Right lobe of liver (tissue), 6 donors: ENCODE results near the gene DCAF5. TPM values are rescaled to one million over a fixed set of nuclear protein-coding genes. Genes with fewer than 3 reads are reported as not detected.

ENCODE experiments used
- ATAC-seq, 4 donors: fragments of 200-7000 bp; cut with Tn5 transposase; one replicate each; pipeline ENCODE4 v1.9.1; 2020; ENCODE audit warnings: mild to moderate bottlenecking in 4 of 4, moderate library complexity in 4 of 4
- DNase-seq, 3 donors: peaks; one replicate each; pipeline ENCODE4 v3.0.0-alpha.2; 2020
- H3K27ac ChIP-seq, 3 donors: fragments of 200-600 bp; one replicate each; pipeline ENCODE4 v1.8.0; 2022
- H3K27me3 ChIP-seq, 2 donors: fragments of 200-600 bp; one replicate each; pipeline ENCODE4 v1.8.0; 2022
- H3K36me3 ChIP-seq, 4 donors: fragments of 200-600 bp; sonication (generic) in 1 of 4; one replicate each; pipeline versions ENCODE4 v1.5.1 to v1.8.0; 2017 to 2022; ENCODE audit warnings: control low read depth in 1 of 4
- H3K4me1 ChIP-seq, 4 donors: fragments of 200-600 bp; sonication (generic) in 1 of 4; one replicate each; pipeline versions ENCODE4 v1.5.1 to v1.8.0; 2017 to 2022; ENCODE audit warnings: control low read depth in 1 of 4
- H3K4me3 ChIP-seq, 3 donors: fragments of 200-600 bp; one replicate each; pipeline ENCODE4 v1.8.0; 2022
- H3K9me3 ChIP-seq, 4 donors: fragments of 200-600 bp; sonication (generic) in 1 of 4; one replicate each; pipeline versions ENCODE4 v1.5.1 to v1.8.0; 2017 to 2022; ENCODE audit warnings: control low read depth in 1 of 4
- CTCF ChIP-seq, 4 donors: fragments of 200-600 bp in 3 of 4; fragments of 450-650 bp in 1 of 4; IDR thresholded peaks; one replicate each; pipeline versions ENCODE4 v1.5.1 to v1.8.0; 2016 to 2022; ENCODE audit warnings: antibody characterized with exemption in 4 of 4, mild to moderate bottlenecking in 2 of 4
- POLR2A ChIP-seq: fragments of 450-650 bp; IDR thresholded peaks from one replicate; pipeline ENCODE4 v1.6.1; 2017; ENCODE audit warnings: antibody characterized with exemption, mild to moderate bottlenecking
- WGBS: methylation state at CpG from one replicate; pipeline ENCODE4 v1.1.6; 2018; ENCODE audit warnings: low coverage, low lambda C conversion rate; ENCODE audit not compliant: insufficient coverage; ENCODE audit errors: missing lambda C conversion rate; 5-methylcytosine and 5-hydroxymethylcytosine counted together
- intact Hi-C, 2 donors: fragments of 100-400 bp; cut with DNase I; formaldehyde crosslinking; loops; one replicate each; pipeline versions ENCODE4 v1.11.2 to v1.14.1; 2022
- total RNA-seq, 6 experiments: library from RNA; depleted of rRNA in 2 of 6; stranded (reverse); fragments of >200 nt in 2 of 6; fragmentation: NEBNext Ultra II Directional in 3 of 6; extraction: Animal tissue kit (Norgen Biotek cat#: 25700) in 3 of 6; gene quantifications; one replicate each; pipeline versions ENCODE4 v1.1.0 to v1.2.4, GENCODE V29; 2016 to 2023
- donor health status: DM: no; HTN: yes; CAD: no.
- donor health status: DM: no; HTN: no; CAD: no.
- donor health status: DM: no; HTN: no; CAD: no.
- donor health status: DM: no; HTN: yes; CAD: no.
- donor health status: DM: no; HTN: yes; CAD: no.

DCAF5 gene
- total RNA-seq, 6 experiments from 2014 or later = 21.8 to 31.4 (median 28.0) TPM

GRCh38 chr14:69090187-69090789 lies 62.6 kb downstream of the DCAF5 start:
- DNase-seq = no peak
- no peaks in the 10 kb centered on the region for H3K9me3 ChIP-seq
- no peak overlapping the region for H3K27ac ChIP-seq
- peak; percentile 68 to 80 (median 78) for ATAC-seq
- intact Hi-C loops = loop anchor here in 1 of 2 donors (10.0 kb wide), 1 partner anchor 185 kb away; no protein-coding TSS in a partner anchor
- TF ChIP-seq POLR2A (no peak), CTCF (IDR thresholded peaks at IDR 0.05) (peak; percentile 62 to 74 (median 68))
- no peak overlapping the region for H3K4me3 ChIP-seq
- WGBS = 74% methylated on average over 4 of the region's 4 CpGs
- H3K36me3 ChIP-seq = peaks cover 0 to 39% (median 8%) of the 10 kb centered on the region in 4 donors
- H3K4me1 ChIP-seq = peaks cover 0 to 15% (median 0%) of the 10 kb centered on the region in 4 donors
- no peaks in the 10 kb centered on the region for H3K27me3 ChIP-seq

GRCh38 chr14:69089046-69089445 lies 63.9 kb downstream of the DCAF5 start:
- no peak overlapping the region for H3K4me3 ChIP-seq
- ATAC-seq (no peak), DNase-seq (no peak)
- H3K4me1 ChIP-seq = peaks cover 0 to 15% (median 0%) of the 10 kb centered on the region in 4 donors
- H3K27ac ChIP-seq = peak overlapping the region in 1 of 3 donors; percentile 4
- TF ChIP-seq CTCF (IDR thresholded peaks at IDR 0.05) = no peak
- no peak for TF ChIP-seq POLR2A
- no peaks in the 10 kb centered on the region for H3K27me3 ChIP-seq
- WGBS = 73% methylated on average over 1 of the region's 1 CpG
- peaks cover 0 to 40% (median 8%) of the 10 kb centered on the region in 4 donors for H3K36me3 ChIP-seq
- intact Hi-C loops = no loop called here
- no peaks in the 10 kb centered on the region for H3K9me3 ChIP-seq

GRCh38 chr14:69088586-69088985 lies 64.3 kb downstream of the DCAF5 start:
- H3K27ac ChIP-seq = peak overlapping the region in 1 of 3 donors; percentile 4
- 86% methylated on average over 1 of the region's 1 CpG for WGBS
- H3K9me3 ChIP-seq = no peaks in the 10 kb centered on the region
- intact Hi-C loops = no loop called here
- H3K4me1 ChIP-seq = peaks cover 0 to 15% (median 0%) of the 10 kb centered on the region in 4 donors
- peak in 1 of 4 donors; percentile 26 for ATAC-seq
- TF ChIP-seq CTCF (IDR thresholded peaks at IDR 0.05) (no peak), POLR2A (no peak)
- no peak for DNase-seq
- H3K36me3 ChIP-seq = peaks cover 0 to 44% (median 8%) of the 10 kb centered on the region in 4 donors
- no peak overlapping the region for H3K4me3 ChIP-seq
- no peaks in the 10 kb centered on the region for H3K27me3 ChIP-seq

- DNase-seq (no peak), ATAC-seq (peak; percentile 33 to 84 (median 62))
- TF ChIP-seq POLR2A (no peak), CTCF (IDR thresholded peaks at IDR 0.05) (no peak)
- Histone ChIP-seq H3K9me3 (no peaks in the 10 kb centered on the region), H3K27me3 (no peaks in the 10 kb centered on the region), H3K27ac (peak overlapping the region in 2 of 3 donors; percentile 2 to 15), H3K36me3 (peaks cover 0 to 44% (median 8%) of the 10 kb centered on the region in 4 donors), H3K4me3 (no peak overlapping the region), H3K4me1 (peaks cover 0 to 15% (median 2%) of the 10 kb centered on the region in 4 donors)
- 79% methylated on average over 3 of the region's 3 CpGs for WGBS
- intact Hi-C loops = no loop called here
Observed at GRCh38 chr14:69087061-69087461, 65.9 kb downstream of the DCAF5 start.
